GM12878 (cell line): ENCODE data around the gene KCTD16. TPM values are rescaled to one million over a fixed set of nuclear protein-coding genes. Genes with fewer than 3 reads are reported as not detected.

Experiments
- ATAC-seq: fragments of 200-7000 bp; cut with Tn5 transposase; 3 replicates; pipeline ENCODE4 v1.9.1; 2020; ENCODE audit warnings: mild to moderate bottlenecking, moderate library complexity
- BruUV-seq: library from RNA; stranded (reverse); fragments of 400-500 nt; replicated peaks from 2 replicates; lab custom pipeline; 2021; lab: Mats Ljungman, UMichigan
- CTCF ChIA-PET: fragments of 300-600 bp; sonication (Branson Sonifier 250); formaldehyde crosslinking; extraction: SDS; loops from one replicate; lab custom pipeline; 2021; ENCODE audit warnings: inconsistent platforms; lab: Yijun Ruan, JAX
- POLR2A ChIA-PET: fragments of 350-600 bp; formaldehyde crosslinking; extraction: SDS; loops from one replicate; lab custom pipeline; 2021; ENCODE audit warnings: inconsistent platforms; lab: Charles Lee
- RAD21 ChIA-PET: fragments of 300-600 bp; sonication (Branson Sonifier 250); formaldehyde crosslinking; loops from one replicate; lab custom pipeline; 2023; ENCODE audit warnings: antibody characterized with exemption; ENCODE audit not compliant: unreplicated experiment; lab: Charles Lee
- SMC1A ChIA-PET: fragments of 300-600 bp; sonication (Branson Sonifier 250); formaldehyde crosslinking; loops from one replicate; lab custom pipeline; 2023; ENCODE audit not compliant: unreplicated experiment, uncharacterized antibody; lab: Charles Lee
- DNase-seq: peaks from one replicate; pipeline ENCODE4 v3.0.0-alpha.2; 2011; ENCODE audit warnings: low read depth, low spot score
- FAIRE-seq: peaks from 3 replicates; lab custom pipeline; 2011; peaks lifted over from hg19 to GRCh38; lab: Jason Lieb, UNC
- H2AFZ ChIP-seq: 2 replicates; pipeline ENCODE4 v1.6.0; 2011; ENCODE audit warnings: low read depth, low read length, control low read depth; ENCODE audit not compliant: control insufficient read depth
- H3K27ac ChIP-seq: 2 replicates; pipeline ENCODE4 v1.5.1; 2011; ENCODE audit warnings: control low read depth; ENCODE audit not compliant: control insufficient read depth, insufficient read depth
- H3K27me3 ChIP-seq, 2 experiments: replicated peaks in 1 of 2; 2 replicates each; pipeline versions ENCODE4 v1.6.0 to v1.6.1; 2011; ENCODE audit warnings: low read length in 1 of 2; ENCODE audit not compliant: control insufficient read depth in 2 of 2, insufficient read depth in 2 of 2
- H3K36me3 ChIP-seq, 2 experiments: 2 replicates each; pipeline ENCODE4 v1.5.1; 2011; ENCODE audit warnings: low read length in 1 of 2; ENCODE audit not compliant: control insufficient read depth in 2 of 2, insufficient read depth in 2 of 2
- H3K4me1 ChIP-seq: 2 replicates; pipeline ENCODE4 v1.6.1; 2011; ENCODE audit warnings: mild to moderate bottlenecking, low read length, moderate library complexity, mixed read lengths; ENCODE audit not compliant: control insufficient read depth, insufficient read depth
- H3K4me2 ChIP-seq: 2 replicates; pipeline ENCODE4 v1.6.0; 2011; ENCODE audit warnings: control low read depth; ENCODE audit not compliant: control insufficient read depth, insufficient read depth
- H3K4me3 ChIP-seq: fragments of 200-600 bp; sonication (generic); 2 replicates; pipeline ENCODE4 v1.5.1; 2016
- H3K79me2 ChIP-seq: 2 replicates; pipeline ENCODE4 v1.6.0; 2011; ENCODE audit warnings: low read length; ENCODE audit not compliant: control insufficient read depth, insufficient read depth
- H3K9ac ChIP-seq: 2 replicates; pipeline ENCODE4 v1.8.0; 2011; ENCODE audit warnings: low read length, control low read depth, mixed read lengths; ENCODE audit not compliant: control insufficient read depth, insufficient read depth
- H3K9me3 ChIP-seq: replicated peaks from 3 replicates; pipeline ENCODE4 v1.5.1; 2011; ENCODE audit warnings: mild to moderate bottlenecking, low read length; ENCODE audit not compliant: control insufficient read depth, insufficient read depth
- H4K20me1 ChIP-seq: 2 replicates; pipeline ENCODE4 v1.6.0; 2011; ENCODE audit not compliant: control insufficient read depth, insufficient read depth
- CBFB ChIP-seq: IDR thresholded peaks from 2 replicates; pipeline ENCODE4 v1.6.1; 2016; ENCODE audit warnings: antibody characterized with exemption, low read depth
- CHD2 ChIP-seq: IDR thresholded peaks from 2 replicates; pipeline ENCODE4 v1.6.1; 2011; ENCODE audit warnings: low read depth, low read length, improper control_type of control experiment, borderline replicate concordance
- EZH2 ChIP-seq: IDR thresholded peaks from 2 replicates; pipeline ENCODE4 v1.6.1; 2012; ENCODE audit warnings: low read depth, mild to moderate bottlenecking, control low read depth, inconsistent platforms, low read length, borderline replicate concordance; ENCODE audit not compliant: control insufficient read depth
- FOS ChIP-seq: IDR thresholded peaks from 3 replicates; pipeline ENCODE4 v1.6.1; 2011; ENCODE audit warnings: borderline replicate concordance; ENCODE audit not compliant: insufficient read length; ENCODE audit errors: extremely low read depth
- GABPA ChIP-seq: IDR thresholded peaks from 2 replicates; pipeline ENCODE4 v1.6.1; 2014; ENCODE audit warnings: antibody characterized with exemption, low read depth, mild to moderate bottlenecking, inconsistent platforms
- HDGF ChIP-seq: fragments of 450-650 bp; IDR thresholded peaks from 2 replicates; pipeline ENCODE4 v1.6.1; 2016; ENCODE audit warnings: antibody characterized with exemption
- IRF4 ChIP-seq: IDR thresholded peaks from 2 replicates; pipeline ENCODE4 v1.6.1; 2011; ENCODE audit warnings: low read depth, low read length
- MTA3 ChIP-seq: IDR thresholded peaks from 2 replicates; pipeline ENCODE4 v1.6.1; 2012; ENCODE audit warnings: low read length, inconsistent platforms, borderline replicate concordance
- MYC ChIP-seq: IDR thresholded peaks from 2 replicates; pipeline ENCODE4 v1.6.1; 2011; ENCODE audit warnings: mild to moderate bottlenecking, low read length, moderate library complexity, inconsistent platforms; ENCODE audit not compliant: insufficient read depth, insufficient replicate concordance, insufficient read length, severe bottlenecking
- NFIC ChIP-seq: IDR thresholded peaks from 2 replicates; pipeline ENCODE4 v1.6.1; 2012; ENCODE audit warnings: low read depth, mild to moderate bottlenecking, inconsistent platforms, low read length, moderate library complexity
- NFYB ChIP-seq: IDR thresholded peaks from 2 replicates; pipeline ENCODE4 v1.6.1; 2011; ENCODE audit warnings: low read depth, mild to moderate bottlenecking, low read length, improper control_type of control experiment, moderate library complexity; ENCODE audit not compliant: insufficient read depth
- NRF1 ChIP-seq: conservative IDR thresholded peaks from 2 replicates; pipeline ENCODE4 v1.6.1; 2011; ENCODE audit warnings: mild to moderate bottlenecking, low read depth, low read length, improper control_type of control experiment
- PKNOX1 ChIP-seq: fragments of 450-650 bp; IDR thresholded peaks from 2 replicates; pipeline ENCODE4 v1.6.1; 2016; ENCODE audit warnings: mild to moderate bottlenecking
- POLR2AphosphoS2 ChIP-seq: IDR thresholded peaks from 2 replicates; pipeline ENCODE4 v1.6.1; 2011; ENCODE audit warnings: low read depth, mild to moderate bottlenecking, low read length, improper control_type of control experiment, moderate library complexity
- RB1 ChIP-seq: fragments of 450-650 bp; formaldehyde crosslinking; IDR thresholded peaks from 2 replicates; pipeline ENCODE4 v1.6.1; 2017; ENCODE audit warnings: mild to moderate bottlenecking, borderline replicate concordance
- RUNX3 ChIP-seq: IDR thresholded peaks from 2 replicates; pipeline ENCODE4 v1.6.1; 2012; ENCODE audit warnings: low read length, inconsistent platforms
- SMAD5 ChIP-seq: IDR thresholded peaks from 2 replicates; pipeline ENCODE4 v1.6.1; 2016; ENCODE audit warnings: antibody characterized with exemption, low read depth
- STAT1 ChIP-seq: fragments of 450-650 bp; conservative IDR thresholded peaks from 2 replicates; pipeline ENCODE4 v1.6.1; 2014; ENCODE audit warnings: antibody characterized with exemption, mild to moderate bottlenecking
- SUPT20H ChIP-seq: IDR thresholded peaks from 2 replicates; pipeline ENCODE4 v1.6.1; 2011; ENCODE audit warnings: low read depth, mild to moderate bottlenecking, low read length, moderate library complexity, borderline replicate concordance; ENCODE audit not compliant: control insufficient read depth
- TCF3 ChIP-seq: IDR thresholded peaks from 2 replicates; pipeline ENCODE4 v1.6.1; 2012; ENCODE audit warnings: low read depth, mild to moderate bottlenecking, low read length, borderline replicate concordance; ENCODE audit not compliant: insufficient read depth
- ZBTB33 ChIP-seq: fragments of 450-650 bp; IDR thresholded peaks from 2 replicates; pipeline ENCODE4 v1.6.1; 2017; ENCODE audit warnings: mild to moderate bottlenecking
- ZZZ3 ChIP-seq: IDR thresholded peaks from 2 replicates; pipeline ENCODE4 v1.6.1; 2011; ENCODE audit warnings: low read depth; ENCODE audit not compliant: control insufficient read depth, insufficient read length
- WGBS: methylation state at CpG from one replicate; pipeline ENCODE4 v1.1.6; 2016; ENCODE audit warnings: low lambda C conversion rate; ENCODE audit not compliant: insufficient replicate concordance, insufficient coverage; ENCODE audit errors: missing lambda C conversion rate; 5-methylcytosine and 5-hydroxymethylcytosine counted together
- in situ Hi-C: fragments of 300-500 bp; cut with MboI; formaldehyde crosslinking; loops from 9 replicates; pipeline ENCODE4 v1.14.3; 2018; ENCODE audit warnings: mixed read lengths
- intact Hi-C: fragments of 100-400 bp; cut with micrococcal nuclease; formaldehyde crosslinking; loops from one replicate; pipeline ENCODE4 v1.14.2; 2022; ENCODE audit not compliant: unreplicated experiment
- polyA plus RNA-seq, 11 experiments: library from polyadenylated mRNA; depleted of rRNA in 4 of 11; unstranded in 6 of 11; stranded (reverse) in 5 of 11; fragments of >200 nt; fragmentation: Nextera tagmentation in 4 of 11; fragmentation: Illumina TruSeq in 1 of 11; extraction: Ambion mirVana in 4 of 11; extraction: Trizol in 1 of 11; gene quantifications; 1 replicate in 1 of 11; 2 replicates in 10 of 11; pipeline versions ENCODE4 v1.2.1 to v1.2.3, GENCODE V29; 2011 to 2016; ENCODE audit warnings: inconsistent platforms in 2 of 11, missing spikeins in 2 of 11, low read depth in 1 of 11
- total RNA-seq, 4 experiments: library from RNA; depleted of rRNA in 3 of 4; stranded (reverse); fragments of >200 nt in 3 of 4; fragmentation: Illumina TruSeq in 1 of 4; extraction: Trizol in 1 of 4; gene quantifications; 2 replicates each; pipeline versions ENCODE4 v1.2.1 to v1.2.3, GENCODE V29; 2013 to 2021

The KCTD16 gene
- total and polyA plus RNA-seq, 10 of the 15 experiments (the other 5 are each of a cell fraction or from before 2014, with no cell fraction given): 0.03 to 0.10 (median 0.06) TPM; not detected in 3

- ChIA-PET CTCF (interaction anchor here (1.2 to 3.2 kb wide), 4 partner anchors 9 to 50 kb away, joined by 4 to 20 read pairs (median 12); no protein-coding TSS in a partner anchor), SMC1A (interaction anchor here (0.5 to 4.5 kb wide), 8 partner anchors 8 to 1310 kb away, joined by 3 to 37 read pairs (median 4); partner anchors contain the start of genes KCTD16 and YIPF5), POLR2A (interaction anchor here (1.6 kb wide), 1 partner anchor 19 kb away, joined by 6 read pairs; the partner anchor contains the start of genes KCTD16 and YIPF5), RAD21 (interaction anchor here (1.0 to 4.4 kb wide), 4 partner anchors 20 to 1180 kb away, joined by 3 to 34 read pairs (median 4); partner anchors contain the start of genes KCTD16 and YIPF5)
- ATAC-seq (peak; percentile 74), FAIRE-seq (peak; percentile 71), DNase-seq (peak; percentile 76)
- 33% methylated on average over 10 of the region's 10 CpGs for WGBS
- Histone ChIP-seq H3K36me3 (no peaks in the 10 kb centered on the region), H3K27me3 (no peaks in the 10 kb centered on the region), H3K4me3 (0 out of 2 replicates have a peak overlapping the region, but pooled peaks have one; percentile 15), H4K20me1 (no peaks in the 10 kb centered on the region), H3K27ac (peak overlapping the region; percentile 71), H3K9me3 (no peaks in the 10 kb centered on the region; the same call in 1 of the 3 replicates), H3K9ac (peak overlapping the region; percentile 32), H3K79me2 (no peaks in the 10 kb centered on the region), H2AFZ (peak overlapping the region; percentile 83), H3K4me1 (peaks cover 42% of the 10 kb centered on the region), H3K4me2 (peak overlapping the region; percentile 63)
- intact Hi-C loops (loop anchor here (2.0 to 5.0 kb wide), 6 partner anchors 19 to 1268 kb away; partner anchors contain the start of genes KCTD16, NR3C1 and YIPF5), in situ Hi-C loops (loop anchor here (10.0 kb wide), 1 partner anchor 1185 kb away; no protein-coding TSS in a partner anchor)
- BruUV-seq: no TSS peak
- TF ChIP-seq EZH2 (no peak), IRF4 (no peak), CBFB (peak; percentile 71), RUNX3 (peak; percentile 94), ZBTB33 (no peak), MYC (no peak), NRF1 (no peak), HDGF (no peak), NFYB (no peak), SUPT20H (no peak), NFIC (peak; percentile 94), RB1 (no peak), PKNOX1 (no peak), POLR2AphosphoS2 (no peak), MTA3 (peak; percentile 72; the same call in 1 of the 2 replicates), GABPA (peak; percentile 62), SMAD5 (no peak), STAT1 (no peak), FOS (no peak), TCF3 (no peak), ZZZ3 (no peak), CHD2 (no peak)
Measured at GRCh38 chr5:144189800-144190429, 19.2 kb downstream of the KCTD16 start.
